ENCODE data around the gene UHRF1.
"Not testable (repeated sequence)": the region's sequence is repeated elsewhere in the genome, so short reads cannot be mapped to it uniquely, and the experiment has no call there.

Gene UHRF1

GRCh38 chr19:4971816-4972495, 62.7 kb downstream of the UHRF1 start:
- DNase-seq (ENCODE audit: low read depth) = no peak

DNA sequence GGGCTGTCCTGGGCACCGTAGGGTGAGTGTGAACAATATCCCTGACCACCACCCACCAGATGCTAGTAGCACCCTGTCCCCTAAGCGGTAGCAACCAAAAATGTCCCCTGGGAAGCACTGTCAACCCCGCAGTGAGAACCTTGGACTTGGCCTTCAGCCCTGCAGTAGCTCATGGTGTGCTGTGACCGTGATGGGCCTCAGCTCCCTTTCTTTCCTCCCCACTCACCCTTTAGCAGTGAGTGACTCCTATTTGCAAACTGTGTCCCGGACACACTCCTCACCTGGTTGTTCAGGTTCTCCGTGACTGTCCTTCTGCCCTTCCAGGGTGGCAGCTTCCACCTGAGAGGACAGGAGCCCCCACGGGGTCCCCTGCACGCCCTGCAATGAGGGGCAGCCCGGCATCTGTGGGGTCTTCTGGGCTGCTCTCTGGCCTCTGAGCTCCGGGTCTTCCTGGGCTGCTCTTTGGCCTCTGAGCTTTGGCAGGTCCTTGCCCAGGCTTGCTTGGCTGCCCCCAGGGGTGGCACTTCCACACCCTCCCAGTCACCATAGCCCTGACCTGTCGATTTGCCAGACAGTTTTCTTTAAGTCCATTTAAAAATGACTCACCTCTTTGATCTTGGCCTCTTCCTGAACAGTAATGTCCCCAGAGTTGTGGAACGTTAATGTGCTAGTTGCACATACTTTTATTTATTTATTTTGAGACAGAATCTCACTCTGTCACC, 63.4 kb downstream of the UHRF1 start:
- DNase-seq (ENCODE audit: low read depth) = no peak

DNA sequence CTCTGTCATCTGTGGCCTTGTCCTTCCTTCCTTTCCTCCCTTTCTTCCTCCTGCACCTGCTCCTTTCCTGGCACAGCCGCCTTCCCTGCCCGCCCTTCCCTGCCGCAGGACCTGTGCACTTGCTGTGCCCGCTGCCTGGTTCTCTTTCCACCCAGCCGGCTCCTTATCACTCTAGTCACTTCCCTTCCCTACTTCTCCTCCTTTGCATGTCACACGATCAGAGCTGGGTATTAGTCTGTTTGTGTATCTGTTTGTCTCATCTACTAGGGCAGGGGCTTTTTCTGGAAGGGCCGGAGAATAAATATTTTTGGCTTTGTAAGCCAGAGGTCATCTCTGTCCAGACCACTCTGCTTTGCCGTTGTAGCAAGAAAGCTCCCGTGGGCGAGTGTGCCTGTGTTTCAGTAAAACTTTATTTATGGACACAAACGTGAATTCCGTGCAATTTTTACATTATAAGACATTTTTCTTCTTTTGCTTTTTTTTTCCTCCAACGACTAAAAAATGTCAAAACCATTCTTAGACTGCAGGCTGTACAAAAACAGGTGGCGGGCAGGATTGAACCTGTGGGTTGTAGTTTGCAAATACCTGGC, 65.7 kb downstream of the UHRF1 start:
- no peak for DNase-seq (ENCODE audit: low read depth)

GRCh38 chr19:4975601-4976000, 66.3 kb downstream of the UHRF1 start:
- not testable (repeated sequence) for DNase-seq (ENCODE audit: low read depth)

- no peak for DNase-seq (ENCODE audit: low read depth)
These were observed 67.3 kb downstream of the UHRF1 start for GRCh38 chr19:4976401-4977298.

GRCh38 chr19:4977299-4978174, 68.2 kb downstream of the UHRF1 start:
- DNase-seq (ENCODE audit: low read depth) = no peak

DNA sequence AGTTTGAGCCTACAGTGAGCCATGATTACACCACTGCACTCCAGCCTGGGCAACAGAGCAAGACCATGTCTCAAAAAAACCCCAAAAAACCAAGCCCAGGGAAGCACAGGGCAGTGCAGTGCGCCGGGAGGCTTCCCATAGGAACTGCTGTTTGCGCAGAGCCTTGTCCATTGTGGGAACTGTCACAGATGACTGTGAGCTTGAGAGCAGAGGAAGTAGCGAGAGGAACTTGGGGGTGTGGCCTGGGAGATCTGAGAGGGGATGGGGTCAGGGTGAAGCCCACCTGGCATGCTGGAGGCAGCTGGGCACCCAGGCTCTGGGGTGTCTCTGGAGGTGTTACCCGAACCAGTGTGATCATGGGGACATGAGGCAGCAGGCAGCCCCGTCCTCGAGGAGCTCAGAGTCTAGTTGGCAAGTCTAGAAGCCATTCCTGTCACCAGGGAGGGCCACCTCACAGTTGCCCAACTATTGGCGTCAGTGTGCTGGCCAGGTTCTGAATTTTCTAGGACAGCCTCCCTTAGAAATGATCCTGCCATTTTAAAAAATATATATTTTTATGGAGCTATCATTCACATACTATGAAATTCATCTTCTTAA, 70.0 kb downstream of the UHRF1 start:
- DNase-seq (ENCODE audit: low read depth) = no peak

- no peak for DNase-seq (ENCODE audit: low read depth)
These were observed 70.8 kb downstream of the UHRF1 start for GRCh38 chr19:4980067-4980466.

DNA sequence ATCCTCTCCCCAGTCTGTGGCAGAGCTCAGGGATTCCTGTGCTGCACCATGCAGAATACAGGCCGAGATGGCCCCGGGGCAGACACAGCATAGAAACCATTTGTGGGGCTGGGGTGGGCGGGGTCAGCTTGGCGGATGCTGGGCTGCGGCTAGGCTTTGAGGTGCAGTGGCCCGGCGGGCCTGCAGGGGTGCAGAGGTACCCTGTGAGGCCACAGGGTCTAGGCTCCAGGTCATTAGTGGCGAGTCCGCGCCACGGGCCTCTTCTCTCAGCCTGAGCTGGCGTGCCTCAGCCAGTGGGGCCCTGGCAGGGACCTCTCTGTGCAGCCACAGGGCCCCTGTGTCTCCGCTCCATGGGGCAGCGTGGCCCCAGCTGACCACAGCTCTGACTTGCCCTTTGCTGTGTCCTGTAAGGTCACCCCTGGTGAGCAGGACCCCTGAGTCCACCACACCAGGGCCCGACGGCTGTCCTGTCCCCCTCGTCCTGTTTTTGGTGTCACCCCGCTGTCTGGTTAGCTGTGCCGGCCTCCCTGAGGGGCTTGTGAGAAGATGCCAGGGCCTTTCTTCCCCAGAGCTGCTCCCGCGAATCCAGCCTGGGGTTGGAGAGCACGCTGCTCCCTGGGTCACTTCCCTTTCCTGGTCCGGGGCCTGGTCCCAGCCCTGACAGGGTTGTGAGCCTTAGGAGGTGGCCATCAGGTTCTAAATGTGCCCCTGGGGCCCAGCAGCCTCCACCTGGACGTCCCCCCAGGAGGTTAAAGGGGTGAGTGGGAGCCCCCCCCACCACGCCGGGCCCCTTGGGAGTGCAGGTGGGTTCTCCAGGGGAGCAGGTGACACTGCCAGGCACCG, 71.8 kb downstream of the UHRF1 start:
- DNase-seq (ENCODE audit: low read depth) = no peak

- DNase-seq (ENCODE audit: low read depth) = no peak
These were observed 72.3 kb downstream of the UHRF1 start for GRCh38 chr19:4981681-4981958.

DNA sequence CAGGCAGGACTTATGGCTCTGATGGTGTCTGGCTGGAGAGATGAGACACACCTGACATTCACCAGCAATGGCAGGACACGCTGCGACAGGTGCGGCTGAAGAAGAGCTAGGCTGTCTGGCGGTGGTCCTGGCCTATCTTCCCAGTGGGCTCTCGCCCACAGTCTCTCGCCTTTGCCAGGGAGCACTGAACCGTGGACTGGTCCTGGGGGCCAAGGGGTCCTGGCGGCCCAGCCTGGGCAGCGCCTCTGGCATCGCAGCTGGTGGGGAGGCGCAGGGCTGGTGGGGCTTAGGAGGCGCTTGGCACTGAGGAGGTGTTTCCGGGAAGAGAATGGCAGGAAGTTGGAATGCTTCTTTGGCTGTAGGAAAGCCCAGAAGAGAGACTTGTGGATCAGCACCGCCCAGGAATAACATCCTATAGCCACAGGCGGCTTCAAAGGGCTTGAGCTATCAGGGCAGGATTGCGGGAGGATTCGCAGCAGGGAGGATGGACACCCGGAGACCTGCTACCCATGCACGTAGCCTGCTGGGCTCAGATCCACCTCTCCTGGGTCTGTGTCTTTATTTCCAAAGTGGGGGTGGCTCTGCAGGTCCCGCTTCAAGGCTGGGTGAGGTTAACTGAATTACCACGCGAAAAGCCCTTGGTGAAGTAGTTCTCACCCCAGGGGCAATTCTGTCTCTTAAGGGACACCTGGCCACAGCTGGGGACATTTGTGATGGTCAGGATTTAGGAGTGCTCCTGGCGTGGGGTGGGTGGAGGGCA, 74.2 kb downstream of the UHRF1 start:
- no peak for DNase-seq (ENCODE audit: low read depth)

- no peak for DNase-seq (ENCODE audit: low read depth)
These were observed 74.7 kb downstream of the UHRF1 start for GRCh38 chr19:4984106-4984380.

DNA sequence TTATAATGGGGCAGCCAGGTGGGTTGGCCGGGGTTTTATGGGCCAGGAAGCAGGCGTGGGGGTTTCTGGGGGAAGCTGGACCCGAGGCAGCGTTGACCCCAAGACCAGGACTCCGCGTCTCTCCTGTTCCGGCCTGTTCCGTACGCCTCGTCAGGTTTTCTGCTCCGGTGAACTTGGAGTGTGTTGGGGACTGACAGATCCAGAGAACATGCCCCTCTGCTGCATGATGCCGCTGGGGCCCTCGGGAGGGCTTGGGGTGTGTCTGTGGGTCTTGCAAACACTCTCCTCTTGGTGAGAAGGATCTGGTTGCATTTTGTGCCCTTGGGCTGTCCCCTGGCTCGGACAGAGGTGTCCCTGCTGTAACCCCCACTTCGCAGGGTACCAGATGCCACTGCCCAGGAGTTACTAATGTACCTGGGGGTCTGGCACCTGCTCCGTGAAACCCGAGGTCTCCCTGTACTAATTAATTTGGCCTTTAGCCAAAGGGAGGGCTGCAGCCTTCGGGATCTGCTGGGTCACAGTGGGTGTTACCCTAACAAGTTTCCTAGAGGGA, 75.2 kb downstream of the UHRF1 start:
- DNase-seq (ENCODE audit: low read depth) = no peak

- DNase-seq (ENCODE audit: low read depth) = no peak
These were observed 76.3 kb downstream of the UHRF1 start for GRCh38 chr19:4985551-4985991.

DNA sequence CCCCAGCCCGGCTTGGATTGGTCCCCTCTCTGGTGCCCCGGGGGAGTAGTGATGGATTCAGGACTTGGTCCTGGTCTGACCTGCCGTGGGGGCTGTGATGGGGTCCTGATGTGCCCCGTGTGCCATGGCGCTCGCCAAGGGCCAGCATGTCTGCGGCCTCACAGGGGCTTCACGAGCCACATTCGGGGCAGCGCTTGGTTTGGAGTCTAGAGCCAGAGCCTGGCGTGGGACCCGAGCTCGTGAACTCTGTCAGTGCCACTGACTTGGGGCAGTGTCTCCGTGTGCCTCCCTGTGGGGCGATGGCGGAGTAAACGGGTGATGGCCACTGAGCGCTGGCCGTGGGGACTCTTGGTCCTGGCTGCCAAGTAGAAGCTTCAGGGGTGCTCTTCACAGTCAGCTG, 76.8 kb downstream of the UHRF1 start:
- DNase-seq (ENCODE audit: low read depth) = no peak

DNA sequence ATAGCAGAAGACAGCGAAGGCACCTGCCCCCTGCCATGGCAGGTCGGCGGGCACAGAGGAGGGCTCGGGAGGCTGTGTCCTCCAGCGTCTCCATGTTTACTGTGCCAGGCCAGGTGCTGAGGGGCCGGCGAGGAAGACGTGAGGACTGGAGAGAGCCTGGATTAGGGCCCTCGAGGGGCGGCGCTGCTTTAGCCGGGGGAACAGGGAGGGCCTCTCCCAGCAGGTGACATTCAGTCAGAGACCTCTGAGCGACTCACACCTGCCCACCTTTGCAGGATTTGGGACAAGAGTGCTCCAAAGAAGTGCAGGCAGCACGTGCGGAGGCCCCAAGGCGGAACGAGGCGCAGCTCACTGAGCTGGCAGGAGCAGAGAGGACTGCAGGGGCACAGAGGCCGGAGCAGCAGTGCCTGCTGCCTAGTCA, 77.2 kb downstream of the UHRF1 start:
- no peak for DNase-seq (ENCODE audit: low read depth)

GRCh38 chr19:4987256-4987655, 78.0 kb downstream of the UHRF1 start:
- DNase-seq (ENCODE audit: low read depth) = no peak

- DNase-seq (ENCODE audit: low read depth) = no peak
These were observed 78.5 kb downstream of the UHRF1 start for GRCh38 chr19:4987692-4988370.

- DNase-seq (ENCODE audit: low read depth) = no peak
These were observed 79.5 kb downstream of the UHRF1 start for GRCh38 chr19:4988770-4989251.
